ENCODE data around the gene KBTBD13. TPM values are rescaled to one million over a fixed set of nuclear protein-coding genes. Genes with fewer than 3 reads are reported as not detected.
"Not testable (repeated sequence)": the region's sequence is repeated elsewhere in the genome, so short reads cannot be mapped to it uniquely, and the experiment has no call there.

Gene KBTBD13
- total RNA-seq, 1 donor from 2014 or later: not detected

GRCh38 chr15:65038428-65038827, 38.1 kb upstream of the KBTBD13 start:
- no peak for DNase-seq (ENCODE audit: low read depth)
- no peak overlapping the region for H3K4me3 ChIP-seq (ENCODE audit: low read depth, low read length)
- no peaks in the 10 kb centered on the region for H3K27me3 ChIP-seq (ENCODE audit: control insufficient read depth, insufficient read depth, low read length)
- no peak for TF ChIP-seq CTCF (IDR thresholded peaks at IDR 0.05; ENCODE audit: insufficient read depth, low read length, poor library complexity, severe bottlenecking)
- H3K36me3 ChIP-seq (ENCODE audit: control insufficient read depth, insufficient read depth, low read length): no peaks in the 10 kb centered on the region

GRCh38 chr15:65038836-65039235, 37.7 kb upstream of the KBTBD13 start:
- Histone ChIP-seq H3K4me3 (ENCODE audit: low read depth, low read length) (no peak overlapping the region), H3K27me3 (ENCODE audit: control insufficient read depth, insufficient read depth, low read length) (no peaks in the 10 kb centered on the region), H3K36me3 (ENCODE audit: control insufficient read depth, insufficient read depth, low read length) (no peaks in the 10 kb centered on the region)
- no peak for DNase-seq (ENCODE audit: low read depth)
- no peak for TF ChIP-seq CTCF (IDR thresholded peaks at IDR 0.05; ENCODE audit: insufficient read depth, low read length, poor library complexity, severe bottlenecking)

GRCh38 chr15:65040461-65040860, 36.1 kb upstream of the KBTBD13 start:
- no peak overlapping the region for H3K4me3 ChIP-seq (ENCODE audit: low read depth, low read length)
- no peak for TF ChIP-seq CTCF (IDR thresholded peaks at IDR 0.05; ENCODE audit: insufficient read depth, low read length, poor library complexity, severe bottlenecking)
- no peaks in the 10 kb centered on the region for H3K36me3 ChIP-seq (ENCODE audit: control insufficient read depth, insufficient read depth, low read length)
- H3K27me3 ChIP-seq (ENCODE audit: control insufficient read depth, insufficient read depth, low read length): no peaks in the 10 kb centered on the region
- no peak for DNase-seq (ENCODE audit: low read depth)

GRCh38 chr15:65041787-65042186, 34.8 kb upstream of the KBTBD13 start:
- Histone ChIP-seq H3K36me3 (ENCODE audit: control insufficient read depth, insufficient read depth, low read length) (no peaks in the 10 kb centered on the region), H3K27me3 (ENCODE audit: control insufficient read depth, insufficient read depth, low read length) (no peaks in the 10 kb centered on the region), H3K4me3 (ENCODE audit: low read depth, low read length) (no peak overlapping the region)
- no peak for TF ChIP-seq CTCF (IDR thresholded peaks at IDR 0.05; ENCODE audit: insufficient read depth, low read length, poor library complexity, severe bottlenecking)
- no peak for DNase-seq (ENCODE audit: low read depth)

GRCh38 chr15:65042776-65043327, 33.7 kb upstream of the KBTBD13 start:
- no peak for TF ChIP-seq CTCF (IDR thresholded peaks at IDR 0.05; ENCODE audit: insufficient read depth, low read length, poor library complexity, severe bottlenecking)
- Histone ChIP-seq H3K4me3 (ENCODE audit: low read depth, low read length) (no peak overlapping the region), H3K27me3 (ENCODE audit: control insufficient read depth, insufficient read depth, low read length) (no peaks in the 10 kb centered on the region), H3K36me3 (ENCODE audit: control insufficient read depth, insufficient read depth, low read length) (no peaks in the 10 kb centered on the region)
- no peak for DNase-seq (ENCODE audit: low read depth)

- DNase-seq (ENCODE audit: low read depth): peak; percentile 61
- H3K36me3 ChIP-seq (ENCODE audit: control insufficient read depth, insufficient read depth, low read length); H3K4me3 ChIP-seq (ENCODE audit: low read depth, low read length); H3K27me3 ChIP-seq (ENCODE audit: control insufficient read depth, insufficient read depth, low read length): not testable (repeated sequence)
Measured at GRCh38 chr15:65044218-65044617, 32.3 kb upstream of the KBTBD13 start.
